GM21619 (cell line): ENCODE data around the gene PCED1B.
"Not testable (repeated sequence)": the region's sequence is repeated elsewhere in the genome, so short reads cannot be mapped to it uniquely, and the experiment has no call there.

Experiments used
- ATAC-seq: cut with Tn5 transposase; IDR thresholded peaks from one replicate; pipeline ENCODE4 v1.9.1; 2021; ENCODE audit not compliant: unreplicated experiment

PCED1B gene

DNA sequence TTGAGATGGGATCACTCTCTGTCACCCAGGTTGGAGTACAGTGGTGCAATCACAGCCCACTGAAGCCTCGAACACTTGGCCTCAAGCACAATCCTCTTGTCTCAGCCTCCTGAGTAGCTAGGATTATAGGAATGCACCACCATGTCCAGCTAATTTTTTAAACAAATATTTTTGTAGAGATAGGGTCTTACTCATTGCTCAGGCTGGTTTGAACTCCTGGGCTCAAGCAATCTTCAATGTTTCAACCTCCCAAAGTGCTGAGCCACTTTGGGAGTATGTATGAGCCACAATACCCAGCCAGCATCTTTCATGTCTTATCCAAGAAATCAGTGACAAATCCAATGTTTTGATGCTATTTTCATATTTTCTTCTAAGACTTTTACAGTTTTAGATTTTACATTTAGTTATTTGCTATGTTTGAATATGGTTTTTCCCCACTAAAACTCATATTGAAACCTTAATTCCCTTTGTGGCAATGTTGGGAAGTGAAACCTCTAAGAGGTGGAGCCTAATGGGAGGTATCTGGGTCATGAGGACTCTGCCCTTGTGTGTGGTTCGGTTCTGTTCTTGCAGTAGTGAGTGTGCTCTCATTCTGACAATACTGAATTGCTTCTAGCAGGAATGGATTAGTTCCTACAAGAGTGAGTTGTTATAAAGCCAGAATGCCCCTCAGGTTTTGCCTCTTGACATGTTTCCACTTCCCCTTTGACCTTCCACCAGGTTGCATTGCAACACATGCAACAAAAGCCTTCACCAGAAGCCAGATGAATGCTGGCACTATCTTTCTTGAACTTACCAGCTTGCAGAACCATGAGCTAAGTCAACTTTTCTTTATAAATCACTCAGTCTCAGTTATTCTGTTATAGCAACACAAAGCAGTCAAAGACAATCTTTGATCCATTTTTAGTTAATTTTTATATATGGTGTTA, 81.2 kb downstream of the PCED1B start:
- no peak for ATAC-seq

DNA sequence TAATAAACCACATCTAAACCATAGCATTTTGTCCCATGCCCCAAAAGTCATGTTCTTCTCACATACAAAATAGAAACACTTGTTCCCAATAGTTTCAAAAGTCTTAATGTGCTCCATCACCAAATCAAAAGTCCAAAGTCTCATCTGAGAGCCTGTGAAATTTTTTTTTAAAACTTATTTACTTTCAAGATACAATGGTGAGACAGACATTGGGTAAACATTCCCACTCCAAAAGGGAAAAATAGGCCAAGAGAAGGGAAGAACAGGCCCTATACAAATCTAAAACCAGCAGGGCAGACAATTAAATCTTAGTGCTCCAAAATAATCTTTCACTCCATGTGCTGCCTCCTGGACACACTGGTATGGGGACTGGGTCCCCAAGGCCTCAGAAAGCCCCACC, 84.7 kb downstream of the PCED1B start:
- no peak for ATAC-seq

DNA sequence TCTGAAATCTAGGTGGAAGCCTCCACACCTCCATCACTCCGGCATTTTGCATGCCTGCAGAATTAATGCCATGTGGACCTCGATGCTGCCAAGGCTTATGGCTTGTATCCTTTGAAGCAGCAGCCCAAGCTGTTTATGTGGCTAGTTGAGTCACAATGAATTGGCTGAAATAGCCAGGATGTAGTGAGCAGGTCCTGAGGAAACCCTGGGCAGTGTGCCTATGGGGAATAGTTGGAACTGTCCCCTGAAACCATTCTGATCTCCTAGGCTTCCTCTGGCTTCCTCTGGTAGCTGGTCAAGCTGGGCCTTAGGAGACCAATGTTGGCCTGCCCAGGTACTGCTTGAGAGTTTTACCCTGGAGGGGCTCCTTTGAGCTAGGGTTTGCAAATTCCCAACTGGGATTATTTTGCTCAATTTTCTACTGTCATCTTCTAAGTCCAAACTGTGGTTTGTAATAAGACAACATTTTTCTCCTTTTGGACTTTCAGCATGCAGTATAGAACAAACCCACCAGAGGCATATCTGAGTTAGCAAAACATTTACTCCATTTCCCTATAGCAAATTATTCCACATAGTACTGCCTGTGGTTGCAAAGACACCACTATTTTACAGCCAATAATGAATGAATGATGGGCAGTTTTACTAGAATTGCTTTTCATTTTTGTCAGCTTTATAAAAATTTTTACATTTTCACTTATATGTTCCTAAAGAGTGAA, 85.5 kb downstream of the PCED1B start:
- no peak for ATAC-seq

DNA sequence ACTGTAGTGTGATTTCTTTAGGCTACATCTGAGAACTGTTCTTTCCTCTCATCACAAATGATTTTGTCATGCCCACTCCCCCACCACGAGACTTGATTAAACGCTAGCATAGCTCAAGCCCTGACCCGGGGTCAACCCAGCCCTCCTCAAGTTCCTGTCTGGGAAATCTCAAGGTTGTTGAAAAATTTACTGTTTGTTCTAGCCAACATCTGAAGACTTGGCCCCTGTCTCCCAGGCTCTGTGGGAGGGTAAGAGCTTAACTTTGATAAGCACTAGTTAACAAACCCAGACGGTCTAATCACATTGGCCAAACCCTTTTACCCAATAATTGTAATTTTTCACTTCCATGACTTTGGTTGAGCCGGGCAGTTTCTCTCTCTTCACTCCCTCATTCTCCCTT, 86.5 kb downstream of the PCED1B start:
- ATAC-seq = no peak

DNA sequence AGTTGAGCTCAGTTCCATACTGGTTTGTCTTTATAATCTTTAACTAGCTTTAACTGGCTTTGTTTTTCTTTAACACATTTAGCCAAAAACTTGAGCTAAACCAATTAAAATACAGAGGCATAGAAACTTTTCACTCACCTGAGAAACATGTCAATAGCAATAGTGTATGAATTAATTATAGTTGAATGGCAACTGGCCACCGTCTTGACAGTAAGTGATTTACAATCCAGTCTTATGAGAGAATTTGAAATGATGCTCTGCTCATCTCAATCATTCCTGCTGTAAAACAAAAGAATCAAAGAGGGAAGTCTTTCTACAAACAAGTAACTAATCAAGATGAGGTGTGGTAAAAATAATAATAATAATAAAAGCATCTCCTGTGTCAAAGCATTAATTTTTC, 86.9 kb downstream of the PCED1B start:
- no peak for ATAC-seq

DNA sequence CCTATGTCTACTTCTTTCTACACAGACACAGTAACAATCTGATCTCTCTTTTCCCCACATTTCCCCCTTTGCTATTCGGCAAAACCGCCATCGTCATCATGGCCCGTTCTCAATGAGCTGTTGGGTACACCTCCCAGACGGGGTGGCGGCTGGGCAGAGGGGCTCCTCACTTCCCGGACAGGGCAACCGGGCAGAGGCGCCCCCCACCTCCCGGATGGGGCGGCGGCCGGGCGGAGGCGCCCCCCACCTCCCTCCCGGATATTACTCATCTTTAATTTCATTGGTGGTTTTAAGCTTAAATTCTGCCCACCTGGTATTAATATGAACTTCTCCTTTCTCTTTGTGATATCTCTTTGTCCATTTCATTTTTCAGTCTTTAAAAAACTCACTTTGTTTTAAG, 90.9 kb downstream of the PCED1B start:
- ATAC-seq = not testable (repeated sequence)

DNA sequence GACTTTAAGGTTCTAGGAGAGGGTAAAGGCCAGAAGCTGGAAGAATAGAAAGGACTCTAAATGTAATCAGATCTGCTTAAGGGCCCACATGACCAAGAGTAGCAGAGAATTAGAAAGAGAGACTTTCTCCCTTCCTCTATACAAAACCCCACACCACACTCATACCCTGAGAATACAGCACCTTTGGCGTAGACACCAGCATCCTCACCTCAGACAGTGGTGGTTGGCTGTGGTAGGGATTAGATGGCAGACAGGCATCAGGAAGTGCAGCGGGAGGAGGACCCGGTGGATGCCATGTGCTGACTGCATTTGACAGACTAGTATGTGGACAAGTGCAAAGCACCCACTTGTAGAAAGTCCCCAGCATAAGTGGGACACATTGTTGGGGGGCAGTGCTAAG, 98.6 kb downstream of the PCED1B start:
- ATAC-seq = no peak

DNA sequence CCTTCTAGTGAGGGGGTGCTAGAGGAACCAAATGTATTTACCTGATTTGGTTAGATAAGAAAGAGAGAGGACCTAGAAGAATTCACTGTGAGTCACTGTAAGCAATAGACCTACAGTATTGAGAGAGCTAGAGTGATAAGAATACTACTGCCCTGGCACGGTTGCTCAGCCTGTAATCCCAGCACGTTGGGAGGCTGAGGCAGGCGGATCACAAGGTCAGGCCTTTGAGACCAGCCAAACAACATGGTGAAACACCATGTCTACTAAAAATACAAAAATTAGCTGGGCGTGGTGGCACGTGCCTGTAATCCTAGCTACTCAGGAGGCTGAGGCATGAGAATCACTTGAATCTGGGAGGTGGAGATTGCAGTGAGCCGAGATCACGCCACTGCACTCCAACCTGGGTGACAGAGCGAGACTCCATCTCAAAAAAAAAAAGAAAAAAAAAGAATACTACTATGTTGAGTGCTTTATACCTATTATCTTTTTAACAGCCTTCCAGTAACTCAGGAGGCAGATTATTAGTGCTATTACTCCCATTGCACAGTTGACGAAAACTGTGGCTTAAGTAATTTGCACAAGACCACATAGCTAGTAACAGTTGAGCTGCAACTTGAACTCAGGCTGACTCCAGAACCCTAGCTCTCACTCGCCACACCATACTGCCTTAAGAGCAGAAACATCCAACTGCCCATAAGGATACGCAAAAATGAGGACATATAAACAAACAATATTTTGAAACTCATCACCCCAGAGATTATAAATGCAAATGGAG, 102.9 kb downstream of the PCED1B start:
- ATAC-seq = not testable (repeated sequence)

DNA sequence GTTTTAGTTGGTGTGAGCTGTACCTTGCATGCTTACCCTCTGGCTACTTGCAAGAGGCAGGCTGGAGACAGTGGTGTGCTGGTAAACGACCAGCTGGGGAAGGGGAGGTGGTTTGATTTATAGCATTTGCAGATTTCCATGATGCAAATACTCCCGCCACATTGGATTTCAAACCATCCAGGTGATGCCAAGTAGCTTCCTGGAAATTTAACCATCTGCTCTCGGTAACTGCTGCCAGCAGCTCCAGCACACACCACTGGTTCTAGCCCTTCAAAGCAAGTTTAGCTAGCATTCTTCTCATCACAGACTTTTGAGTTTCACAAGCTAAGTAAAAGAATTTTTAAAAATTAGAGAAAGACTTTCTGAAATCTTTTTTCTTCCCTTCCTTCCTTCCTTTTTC, 104.8 kb downstream of the PCED1B start:
- ATAC-seq = no peak

DNA sequence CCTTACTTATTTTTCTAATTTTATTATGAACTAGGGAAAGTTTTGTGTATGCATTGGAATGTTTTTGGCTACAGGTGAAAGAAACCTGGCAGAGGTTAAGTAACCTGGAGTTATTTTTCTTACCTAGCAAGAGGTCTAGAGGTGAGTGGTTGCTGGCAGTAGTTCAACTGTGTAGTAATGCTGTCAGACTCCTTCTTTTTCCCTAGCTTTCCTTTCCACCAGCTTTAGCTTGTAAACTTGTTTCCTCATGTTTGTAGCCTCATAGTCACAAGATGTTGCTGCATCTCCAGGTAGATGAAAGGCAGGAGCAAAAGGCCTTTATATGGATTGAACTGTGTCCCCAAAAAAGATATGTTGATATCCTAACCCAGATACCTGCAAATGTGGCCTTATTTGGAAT, 105.4 kb downstream of the PCED1B start:
- ATAC-seq = no peak

DNA sequence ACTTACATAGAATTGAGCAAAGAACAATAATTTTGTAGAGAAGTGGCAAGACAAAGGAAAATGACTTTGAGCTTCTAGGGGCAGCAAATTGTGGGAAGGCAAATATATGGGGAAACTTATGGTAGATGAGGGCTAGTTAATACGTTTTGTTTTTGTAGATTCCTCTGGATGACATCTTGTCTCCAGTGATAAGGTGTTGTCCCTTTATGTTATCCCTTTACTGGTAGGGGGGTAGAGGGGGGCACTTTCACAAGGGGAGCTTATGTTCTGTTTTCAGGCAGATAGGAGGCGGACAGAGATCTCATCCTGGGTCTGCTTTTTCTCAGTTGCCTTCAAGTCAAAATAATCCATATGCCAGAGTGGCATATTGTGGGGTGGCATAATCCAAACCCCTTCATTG, 106.8 kb downstream of the PCED1B start:
- no peak for ATAC-seq

DNA sequence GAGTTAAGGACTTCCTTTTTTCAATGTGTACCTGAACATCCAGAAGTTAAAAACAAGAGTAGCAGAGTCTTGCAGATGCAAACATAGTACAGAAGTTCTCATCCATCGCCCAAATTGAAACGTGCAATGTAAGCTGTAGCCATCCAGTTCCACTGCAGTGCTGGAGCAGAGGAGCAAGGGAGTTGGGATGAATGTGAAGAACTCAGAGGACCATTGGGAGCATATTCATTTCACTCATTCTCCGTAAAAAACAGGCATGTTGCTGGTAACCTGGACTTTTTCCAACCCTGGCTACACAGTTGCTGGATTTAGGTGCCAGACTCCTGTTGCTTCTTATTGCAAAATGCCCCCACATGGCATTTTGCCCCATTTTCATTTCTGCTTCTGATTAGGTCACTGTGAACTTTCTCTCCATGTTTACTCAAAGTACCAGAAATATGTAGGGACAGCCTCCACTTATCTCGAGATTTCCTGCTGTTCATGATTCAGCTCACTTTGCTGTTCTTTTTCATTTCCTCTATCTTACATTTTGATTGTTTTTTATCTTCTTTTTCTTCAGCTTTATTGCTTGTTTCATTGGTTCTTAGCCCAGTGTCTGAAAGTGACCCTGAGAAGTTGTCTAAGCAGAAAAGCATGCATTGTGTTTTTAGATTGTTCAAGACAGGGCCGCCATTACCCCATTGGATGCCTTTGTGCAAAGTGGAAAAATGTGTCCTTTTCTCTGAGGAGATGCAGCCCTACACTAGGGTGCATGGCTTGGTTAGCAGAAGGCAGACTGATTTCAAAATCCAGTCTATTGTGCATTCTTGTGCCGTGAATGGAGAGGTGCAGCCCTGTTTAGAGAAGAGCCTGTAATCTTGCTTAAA, 109.4 kb downstream of the PCED1B start:
- no peak for ATAC-seq

DNA sequence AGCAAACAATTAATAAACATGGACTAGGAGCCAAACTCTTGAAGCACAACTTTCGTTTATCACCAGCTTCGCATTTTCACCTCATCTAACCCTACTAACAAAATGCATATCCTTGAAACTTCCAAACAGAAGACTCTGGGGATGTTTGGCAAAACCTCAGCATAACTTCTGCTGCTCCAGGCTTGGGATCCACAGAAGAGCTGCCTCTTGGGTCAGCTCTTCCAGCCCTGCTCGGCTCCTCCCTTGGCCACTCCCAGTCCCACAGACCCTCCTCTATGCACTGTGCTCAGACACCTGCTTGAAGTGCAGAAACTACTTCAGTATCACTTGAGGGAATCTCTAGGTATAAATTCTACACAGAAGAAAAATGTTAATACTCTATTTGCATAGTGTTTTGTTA, 110.3 kb downstream of the PCED1B start:
- no peak for ATAC-seq

DNA sequence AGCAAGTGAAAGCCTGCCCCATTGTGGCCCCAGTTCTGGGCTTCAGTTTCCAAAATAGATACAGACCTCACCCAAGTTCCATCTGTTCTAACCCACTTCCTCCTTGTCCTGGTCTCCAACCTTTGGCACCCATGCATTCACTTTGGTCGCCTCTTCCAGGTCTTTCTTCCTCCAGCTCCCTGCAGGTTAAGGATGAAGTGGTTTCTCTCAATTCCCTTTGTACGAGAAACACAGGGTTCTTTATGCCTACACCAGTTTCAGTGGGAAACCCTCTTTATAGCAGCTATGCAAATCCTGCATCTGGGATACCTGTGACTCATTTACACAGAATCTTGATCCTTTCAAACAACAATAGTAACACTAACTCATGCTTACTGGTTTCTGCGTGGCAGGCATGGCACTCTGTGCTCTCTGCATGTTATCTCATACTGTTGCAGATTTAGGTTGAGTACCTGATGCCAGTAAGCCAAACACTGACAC, 110.9 kb downstream of the PCED1B start:
- ATAC-seq = no peak

DNA sequence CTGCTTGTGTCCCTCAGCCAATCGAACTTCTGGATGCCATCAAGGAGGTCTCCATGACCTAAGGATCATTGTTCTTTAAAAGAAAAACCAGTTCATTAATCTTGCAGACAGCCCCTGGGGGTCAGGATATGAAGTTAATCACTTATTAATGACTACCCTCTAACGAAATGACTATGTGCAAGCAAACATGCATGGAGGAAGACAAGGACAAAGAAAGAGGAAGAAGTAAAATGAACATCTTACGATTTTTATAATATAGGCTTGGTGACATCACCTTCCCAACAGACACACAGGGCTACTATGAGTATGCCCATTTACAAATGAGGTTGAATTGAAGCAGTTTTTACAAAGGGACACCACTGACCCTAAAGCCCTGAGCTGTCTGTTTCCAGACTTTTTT, 111.5 kb downstream of the PCED1B start:
- no peak for ATAC-seq

DNA sequence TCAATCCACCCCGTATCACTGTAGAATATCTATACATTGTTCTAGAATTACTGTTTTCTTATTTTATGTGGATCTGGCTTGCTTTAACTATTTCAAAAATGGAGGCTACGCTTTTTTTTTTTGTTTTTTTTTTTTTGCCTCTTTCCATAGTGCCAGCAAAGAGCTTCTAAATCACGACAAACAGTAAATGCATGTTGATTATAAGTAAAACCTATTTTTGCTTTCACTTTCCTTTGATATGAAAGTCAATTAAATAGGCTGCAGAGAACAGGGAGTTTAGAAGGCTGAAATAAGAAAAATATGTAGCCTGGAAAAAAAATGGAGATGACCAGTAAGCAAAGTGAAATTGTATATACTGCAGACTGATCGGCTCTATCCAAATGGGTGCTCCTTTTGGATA, 112.6 kb downstream of the PCED1B start:
- no peak for ATAC-seq

DNA sequence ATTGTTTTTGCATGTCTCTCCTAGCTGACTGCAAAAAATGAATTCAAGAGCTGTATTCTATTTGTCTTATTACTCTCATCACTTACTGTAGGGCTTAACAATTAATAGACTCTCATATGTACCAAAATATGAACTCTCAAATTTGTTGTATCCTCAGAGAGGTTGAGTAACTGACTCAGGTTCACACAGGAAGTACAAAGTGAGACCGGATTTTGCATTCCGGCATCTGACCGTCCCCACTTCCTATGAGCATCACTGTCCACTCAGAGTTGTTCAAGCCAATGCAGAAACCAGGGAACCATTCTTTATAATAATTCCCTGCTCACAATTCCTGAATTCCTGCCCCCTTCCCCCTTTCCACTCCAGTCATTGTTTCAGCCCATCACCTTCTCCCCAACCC, 113.6 kb downstream of the PCED1B start:
- no peak for ATAC-seq

DNA sequence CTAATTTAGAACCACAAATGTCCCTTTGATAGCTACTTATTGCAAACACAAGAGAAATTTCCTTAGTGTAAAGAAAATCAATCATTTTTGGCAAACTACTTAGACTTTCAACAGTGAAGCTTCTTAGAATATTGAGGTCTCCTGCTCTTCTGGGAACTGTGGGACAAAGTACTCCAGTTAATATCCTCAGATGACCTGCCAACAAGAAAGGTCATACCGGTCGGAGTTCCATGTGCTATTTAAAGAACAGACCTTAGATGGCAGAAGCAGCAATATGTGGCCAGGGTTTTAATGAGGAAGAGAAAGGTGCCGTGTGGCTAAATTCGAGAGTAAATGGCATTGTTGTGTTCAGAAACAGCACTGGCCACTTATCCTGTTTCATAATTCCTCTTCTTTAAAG, 115.1 kb downstream of the PCED1B start:
- no peak for ATAC-seq

DNA sequence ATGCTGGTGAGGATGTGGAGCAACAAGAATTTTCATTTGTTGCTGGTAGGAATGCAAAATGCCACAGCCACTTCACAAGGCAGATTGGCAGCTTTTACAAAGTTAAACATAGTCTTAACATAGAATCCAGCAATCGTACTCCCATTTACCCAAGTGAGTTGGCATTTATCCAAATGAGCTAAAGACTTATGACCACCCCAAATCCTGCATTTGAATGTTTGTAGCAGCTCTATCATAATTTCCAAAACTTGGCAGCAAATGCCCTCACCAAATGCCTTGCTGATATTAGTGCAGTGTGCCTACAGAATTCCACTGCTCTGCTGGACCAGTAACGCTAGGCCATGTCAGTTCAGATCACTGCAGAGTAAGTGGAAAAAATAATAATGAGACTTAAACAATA, 121.0 kb downstream of the PCED1B start:
- no peak for ATAC-seq

DNA sequence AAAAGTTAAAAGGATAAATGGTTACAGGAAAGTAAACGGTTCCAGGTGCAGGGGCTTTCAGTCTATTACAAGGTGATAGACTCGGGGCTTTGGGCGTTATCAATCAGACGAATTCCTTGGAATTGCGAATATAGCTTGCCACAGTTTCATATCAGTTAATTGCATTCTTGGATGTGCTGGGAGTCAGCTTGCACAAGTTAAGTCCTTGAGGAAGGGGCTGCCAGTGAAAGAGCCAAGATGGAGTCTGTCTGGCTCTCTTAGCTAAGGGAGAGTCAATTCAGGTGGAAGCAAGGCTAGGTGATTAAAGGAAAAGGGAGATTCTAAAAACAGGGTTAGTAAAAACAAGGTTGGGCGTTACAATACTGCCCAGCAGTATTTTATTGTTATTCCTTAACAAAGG, 121.8 kb downstream of the PCED1B start:
- ATAC-seq = not testable (repeated sequence)

DNA sequence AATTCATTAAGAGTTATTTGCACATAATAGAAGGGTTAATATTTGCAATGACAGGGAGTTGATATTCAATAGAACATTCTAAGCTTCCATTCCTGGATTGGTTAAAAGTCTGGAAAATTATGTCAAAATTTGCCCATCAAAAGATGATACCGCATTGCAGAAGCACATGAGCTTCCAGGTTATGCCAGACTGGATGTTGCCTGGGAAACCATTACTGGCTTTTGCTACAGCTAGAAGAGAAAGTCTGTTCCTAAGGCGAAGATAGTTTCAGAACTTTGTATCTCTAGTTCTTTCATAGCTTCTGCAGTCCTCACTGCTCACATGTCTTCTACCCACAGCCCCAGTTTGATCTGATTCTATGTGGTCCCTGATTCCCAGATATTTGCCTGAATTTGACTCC, 122.8 kb downstream of the PCED1B start:
- ATAC-seq = no peak
